Endothelial cell of hepatic sinusoid (primary cell): ENCODE measurements around the gene DET1.
"Not testable (repeated sequence)": the region's sequence is repeated elsewhere in the genome, so short reads cannot be mapped to it uniquely, and the experiment has no call there.

ENCODE experiments used
- in situ Hi-C: cut with HindIII; loops from 2 replicates; pipeline ENCODE4 v1.10.0; 2017; ENCODE audit warnings: low sequenced_read_pairs

Gene DET1

GRCh38 chr15:88505721-88506120 is 40.8 kb downstream of the DET1 start:
- in situ Hi-C loops, result loop anchor here (5.0 kb wide), 1 partner anchor 72 kb away; no protein-coding TSS in a partner anchor

- in situ Hi-C loops, result no loop called here
These were observed 42.0 kb downstream of the DET1 start for GRCh38 chr15:88504445-88504844.

GRCh38 chr15:88498996-88499395 is 47.5 kb downstream of the DET1 start:
- in situ Hi-C loops, result no loop called here

GRCh38 chr15:88497109-88497765 is 49.2 kb downstream of the DET1 start:
- in situ Hi-C loops, result no loop called here

GRCh38 chr15:88493844-88494243 is 52.6 kb downstream of the DET1 start:
- in situ Hi-C loops, result no loop called here

GRCh38 chr15:88491158-88491557 is 55.3 kb downstream of the DET1 start:
- in situ Hi-C loops, result no loop called here

GRCh38 chr15:88490036-88490435 is 56.4 kb downstream of the DET1 start:
- in situ Hi-C loops, result no loop called here

- in situ Hi-C loops, result no loop called here
These were observed 57.2 kb downstream of the DET1 start for GRCh38 chr15:88489321-88489720.

GRCh38 chr15:88487796-88488523 is 58.5 kb downstream of the DET1 start:
- in situ Hi-C loops, result no loop called here

GRCh38 chr15:88487178-88487795 is 59.2 kb downstream of the DET1 start:
- in situ Hi-C loops, result no loop called here

- in situ Hi-C loops, result no loop called here
These were observed 61.7 kb downstream of the DET1 start for GRCh38 chr15:88484682-88485331.

GRCh38 chr15:88482263-88482662 is 64.2 kb downstream of the DET1 start:
- in situ Hi-C loops, result no loop called here

- in situ Hi-C loops, result no loop called here
These were observed 65.5 kb downstream of the DET1 start for GRCh38 chr15:88480981-88481380.

- in situ Hi-C loops, result no loop called here
These were observed 67.3 kb downstream of the DET1 start for GRCh38 chr15:88479169-88479568.

GRCh38 chr15:88477904-88478303 is 68.6 kb downstream of the DET1 start:
- in situ Hi-C loops, result no loop called here

GRCh38 chr15:88477126-88477525 is 69.4 kb downstream of the DET1 start:
- in situ Hi-C loops, result no loop called here

GRCh38 chr15:88476635-88477060 is 69.8 kb downstream of the DET1 start:
- in situ Hi-C loops, result no loop called here

GRCh38 chr15:88473661-88474293 is 72.7 kb downstream of the DET1 start:
- in situ Hi-C loops, result not testable (repeated sequence)

GRCh38 chr15:88472225-88472624 is 74.3 kb downstream of the DET1 start:
- in situ Hi-C loops, result no loop called here

GRCh38 chr15:88470625-88471372 is 75.7 kb downstream of the DET1 start:
- in situ Hi-C loops, result no loop called here
